ENCODE data around the gene ZNF737.
"Not testable (repeated sequence)": the region's sequence is repeated elsewhere in the genome, so short reads cannot be mapped to it uniquely, and the experiment has no call there.

Gene ZNF737

GRCh38 chr19:20565321-20566018 lies at the start of gene ZNF737:
TSS of gene ZNF737 (minus strand) at chr19:20565781. CDS start at chr19:20565640, 141 bp downstream.
- DNase-seq (ENCODE audit: insufficient read length, low spot score) (peak; percentile 61), FAIRE-seq (peak; percentile 90)

- DNase-seq (ENCODE audit: insufficient read length, low spot score); FAIRE-seq: not testable (repeated sequence)
These were observed 49.4 kb upstream of the ZNF737 start for GRCh38 chr19:20614971-20615370.

DNA sequence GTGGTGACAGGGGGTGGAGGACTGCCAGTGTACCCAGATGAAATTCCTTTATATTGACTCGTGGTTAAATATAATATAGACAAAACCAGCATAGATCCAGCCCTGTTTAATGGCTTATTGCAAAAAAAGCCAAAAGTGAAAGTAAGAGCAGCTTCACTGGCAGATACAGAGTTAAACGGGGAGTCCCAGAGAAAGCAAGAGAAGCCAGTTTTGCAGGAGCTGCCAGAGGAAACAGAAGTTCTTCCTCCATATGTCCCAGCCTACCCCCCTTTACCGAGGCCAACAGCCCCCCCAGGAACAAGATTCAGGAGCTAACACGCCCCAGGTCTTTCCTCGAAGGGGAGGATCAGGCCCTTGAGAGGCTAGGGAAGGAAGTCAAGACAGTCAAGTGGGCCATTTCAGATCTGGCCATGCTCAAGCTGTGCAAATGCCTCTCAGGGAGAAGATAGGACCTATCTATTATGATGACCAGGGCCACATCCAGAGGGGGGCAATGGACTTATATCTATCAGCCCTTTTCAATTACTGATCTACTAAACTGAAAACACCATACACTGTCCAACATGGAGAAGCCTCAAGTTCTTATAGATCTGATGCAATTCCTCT lies 47.2 kb upstream of the ZNF737 start:
- DNase-seq (ENCODE audit: insufficient read length, low spot score) (no peak), FAIRE-seq (no peak)

DNA sequence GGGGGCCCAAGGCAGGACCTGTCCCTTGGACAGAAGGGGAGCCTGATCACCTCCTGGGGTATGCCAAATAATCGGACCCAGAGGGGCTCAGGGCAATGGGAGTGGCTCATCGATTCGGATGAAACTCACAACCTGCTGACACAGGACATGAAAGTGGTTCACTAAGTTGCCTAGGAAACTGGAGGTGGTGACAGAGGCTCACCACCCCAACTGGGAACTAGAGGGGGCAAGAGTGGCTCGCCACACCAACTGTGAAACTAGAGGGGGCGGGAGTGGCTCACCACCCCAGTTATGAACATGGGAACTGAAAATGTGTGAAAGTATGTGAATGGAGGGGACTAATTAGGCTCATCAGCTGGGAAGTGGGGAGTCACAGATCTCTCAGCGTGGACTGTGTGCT lies 46.3 kb upstream of the ZNF737 start:
- FAIRE-seq: no peak
- no peak for DNase-seq (ENCODE audit: insufficient read length, low spot score)

GRCh38 chr19:20607943-20608342 lies 42.4 kb upstream of the ZNF737 start:
- no peak for DNase-seq (ENCODE audit: insufficient read length, low spot score)
- no peak for FAIRE-seq

GRCh38 chr19:20558571-20558970 lies 7.0 kb downstream of the ZNF737 start:
- DNase-seq (ENCODE audit: insufficient read length, low spot score) (no peak), FAIRE-seq (no peak)

- FAIRE-seq (no peak), DNase-seq (ENCODE audit: insufficient read length, low spot score) (no peak)
These were observed 7.6 kb downstream of the ZNF737 start for GRCh38 chr19:20558011-20558410.

DNA sequence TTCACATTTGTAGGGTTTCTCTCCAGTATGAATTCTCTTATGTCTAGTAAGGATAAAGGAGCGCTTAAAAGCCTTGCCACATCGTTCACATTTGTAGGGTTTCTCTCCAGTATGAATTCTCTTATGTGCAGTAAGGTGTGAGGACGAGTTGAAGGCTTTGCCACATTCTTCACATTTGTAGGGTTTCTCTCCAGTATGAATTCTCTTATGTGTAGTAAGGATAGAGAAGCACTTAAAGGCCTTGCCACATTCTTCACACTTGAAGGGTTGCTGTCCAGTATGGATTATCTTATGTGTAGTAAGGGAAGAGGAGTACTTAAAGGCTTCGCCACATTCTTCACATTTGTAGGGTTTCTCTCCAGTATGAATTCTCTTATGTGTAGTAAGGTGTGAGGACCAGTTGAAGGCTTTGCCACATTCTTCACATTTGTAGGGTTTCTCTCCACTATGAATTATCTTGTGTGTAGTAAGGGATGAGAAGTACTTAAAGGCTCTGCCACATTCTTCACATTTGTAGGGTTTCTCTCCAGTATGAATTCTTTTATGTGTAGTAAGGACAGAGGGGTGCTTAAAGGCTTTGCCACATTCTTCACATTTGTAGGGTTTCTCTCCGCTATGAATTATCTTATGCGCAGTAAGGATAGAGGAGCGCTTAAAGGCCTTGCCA lies 20.8 kb downstream of the ZNF737 start:
- not testable (repeated sequence) for DNase-seq (ENCODE audit: insufficient read length, low spot score)

GRCh38 chr19:20530303-20530702 lies 35.3 kb downstream of the ZNF737 start:
- FAIRE-seq; DNase-seq (ENCODE audit: insufficient read length, low spot score): not testable (repeated sequence)

More for the DNA sequence above, 20.8 kb downstream of the ZNF737 start:
- not testable (repeated sequence) for FAIRE-seq

GRCh38 chr19:20513189-20513904 lies 52.2 kb downstream of the ZNF737 start:
- FAIRE-seq (no peak), DNase-seq (ENCODE audit: insufficient read length, low spot score) (no peak)

- FAIRE-seq (no peak), DNase-seq (ENCODE audit: insufficient read length, low spot score) (no peak)
These were observed 62.1 kb downstream of the ZNF737 start for GRCh38 chr19:20503476-20503875.

All from GM19239 (cell line).